ENCODE measurements around the gene PTPN9. TPM values are rescaled to one million over a fixed set of nuclear protein-coding genes. Genes with fewer than 3 reads are reported as not detected.

PTPN9 gene
- total RNA-seq, 1 experiment from 2014 or later = 31.6 TPM

- ChIA-PET POLR2A (interaction anchor here (0.5 to 4.9 kb wide), 21 partner anchors 12 to 253 kb away, joined by 3 to 73 read pairs (median 4); partner anchors contain the start of genes IMP3, MAN2C1, PTPN9 and SIN3A), CTCF (interaction anchor here (0.6 to 2.0 kb wide), 16 partner anchors 13 to 253 kb away, joined by 3 to 12 read pairs (median 5); partner anchors contain the start of genes IMP3, MAN2C1 and SNX33)
- Mint-ChIP-seq H3K27ac (ENCODE audit: low read depth, unreplicated experiment) (peak overlapping the region; percentile 88), H3K27me3 (ENCODE audit: insufficient read depth, unreplicated experiment) (no peaks in the 10 kb centered on the region), H3K9me3 (ENCODE audit: unreplicated experiment) (no peaks in the 10 kb centered on the region), H3K4me3 (ENCODE audit: unreplicated experiment) (peak overlapping the region; percentile 62), H3K36me3 (ENCODE audit: insufficient read depth, unreplicated experiment) (peaks cover 42% of the 10 kb centered on the region), H3K4me1 (ENCODE audit: insufficient read depth, unreplicated experiment) (peaks cover 16% of the 10 kb centered on the region)
- peak; percentile 17 for TF ChIP-seq CTCF (IDR thresholded peaks at IDR 0.05; ENCODE audit: unreplicated experiment)
- intact Hi-C loops (cut with micrococcal nuclease) = loop anchor here (2.0 to 5.0 kb wide), 3 partner anchors 20 to 254 kb away; partner anchors contain the start of genes IMP3, MAN2C1 and PTPN9
- no TSS peak for BruUV-seq (replicated peaks)
- peak; percentile 81 for DNase-seq (ENCODE audit: unreplicated experiment)
These were observed 41.8 kb upstream of the PTPN9 start for GRCh38 chr15:75620841-75621391.

GRCh38 chr15:75620058-75620820 lies 41.1 kb upstream of the PTPN9 start:
- BruUV-seq (replicated peaks) = TSS peak; percentile 18
- no peaks in the 10 kb centered on the region for H3K9me3 Mint-ChIP-seq (ENCODE audit: unreplicated experiment)
- intact Hi-C loops (cut with micrococcal nuclease) = loop anchor here (2.0 to 5.0 kb wide), 3 partner anchors 21 to 253 kb away; partner anchors contain the start of genes IMP3, MAN2C1 and PTPN9
- peaks cover 16% of the 10 kb centered on the region for H3K4me1 Mint-ChIP-seq (ENCODE audit: insufficient read depth, unreplicated experiment)
- H3K27ac Mint-ChIP-seq (ENCODE audit: low read depth, unreplicated experiment) = peak overlapping the region; percentile 88
- H3K27me3 Mint-ChIP-seq (ENCODE audit: insufficient read depth, unreplicated experiment) = no peaks in the 10 kb centered on the region
- H3K36me3 Mint-ChIP-seq (ENCODE audit: insufficient read depth, unreplicated experiment) = peaks cover 49% of the 10 kb centered on the region
- ChIA-PET CTCF (interaction anchor here (0.6 to 2.0 kb wide), 17 partner anchors 12 to 253 kb away, joined by 3 to 12 read pairs (median 5); partner anchors contain the start of genes IMP3, MAN2C1 and SNX33), POLR2A (interaction anchor here (0.6 to 4.9 kb wide), 21 partner anchors 11 to 252 kb away, joined by 3 to 73 read pairs (median 4); partner anchors contain the start of genes IMP3, MAN2C1, PTPN9 and SIN3A)
- no peak for TF ChIP-seq CTCF (IDR thresholded peaks at IDR 0.05; ENCODE audit: unreplicated experiment)
- H3K4me3 Mint-ChIP-seq (ENCODE audit: unreplicated experiment) = peak overlapping the region; percentile 62
- DNase-seq (ENCODE audit: unreplicated experiment) = peak; percentile 58

- H3K4me3 Mint-ChIP-seq (ENCODE audit: unreplicated experiment) = no peak overlapping the region
- H3K4me1 Mint-ChIP-seq (ENCODE audit: insufficient read depth, unreplicated experiment) = peaks cover 16% of the 10 kb centered on the region
- CTCF ChIA-PET = interaction anchor here (0.6 kb wide), 2 partner anchors 12 to 66 kb away, joined by 3 read pairs; no protein-coding TSS in a partner anchor
- BruUV-seq (replicated peaks) = no TSS peak
- no peak for DNase-seq (ENCODE audit: unreplicated experiment)
- H3K36me3 Mint-ChIP-seq (ENCODE audit: insufficient read depth, unreplicated experiment) = peaks cover 79% of the 10 kb centered on the region
- no peak overlapping the region for H3K27ac Mint-ChIP-seq (ENCODE audit: low read depth, unreplicated experiment)
- no peaks in the 10 kb centered on the region for H3K9me3 Mint-ChIP-seq (ENCODE audit: unreplicated experiment)
- POLR2A ChIA-PET = interaction anchor here (1.5 kb wide), 1 partner anchor 160 kb away, joined by 3 read pairs; no protein-coding TSS in a partner anchor
- no peaks in the 10 kb centered on the region for H3K27me3 Mint-ChIP-seq (ENCODE audit: insufficient read depth, unreplicated experiment)
- TF ChIP-seq CTCF (IDR thresholded peaks at IDR 0.05; ENCODE audit: unreplicated experiment) = no peak
- intact Hi-C loops (cut with micrococcal nuclease) = no loop called here
These were observed 37.7 kb upstream of the PTPN9 start for GRCh38 chr15:75616766-75617165.
